ENCODE results near the gene EEF1G. TPM values are rescaled to one million over a fixed set of nuclear protein-coding genes. Genes with fewer than 3 reads are reported as not detected.
A peak's percentile ranks its signal among the peaks of the same experiment; 100 is the strongest.

EEF1G gene
- total and polyA plus RNA-seq, 9 of the 15 experiments (the other 6 are each of a cell fraction or from before 2014, with no cell fraction given): 985 to 2,349 (median 2,035) TPM

DNA sequence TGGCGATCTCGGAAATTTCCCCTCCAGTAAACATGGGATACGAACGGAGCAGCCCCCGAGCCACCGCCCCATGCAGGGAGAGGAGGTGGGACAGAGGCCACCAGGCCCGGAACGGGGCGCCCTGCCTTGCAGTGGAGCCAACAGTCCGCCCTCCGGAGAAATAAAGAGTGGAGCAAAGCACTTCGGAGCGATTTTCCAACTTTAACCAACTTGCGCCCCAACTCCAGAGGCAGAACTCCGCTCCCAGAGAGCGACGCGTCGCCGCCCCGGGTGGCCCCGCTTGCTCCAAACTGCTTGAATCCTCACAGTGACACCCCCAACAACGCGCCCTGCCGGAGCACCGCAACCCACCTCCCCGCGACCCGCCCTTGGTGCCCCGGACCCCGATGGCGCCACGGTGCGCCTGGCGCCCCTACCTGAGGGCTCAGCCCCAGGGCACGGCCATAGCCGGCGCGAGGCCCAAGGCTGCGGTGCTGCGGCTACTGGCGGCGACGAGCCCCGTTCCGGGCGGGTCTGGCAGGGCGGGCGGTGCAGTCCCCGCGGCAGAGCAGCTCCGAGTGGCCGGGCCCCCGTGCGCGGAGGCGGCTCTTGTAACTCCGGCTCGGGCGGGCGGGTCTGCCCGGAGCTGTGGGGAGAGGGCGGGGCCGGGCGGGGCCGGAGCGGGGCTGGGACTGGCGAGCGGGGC is 27.3 kb downstream of the EEF1G start, which contains the start of gene AHNAK (continued):
- TF ChIP-seq ZNF431 (CRISPR knock-in tag; IDR thresholded peaks at IDR 0.05) (no peak), CCNT2 (IDR thresholded peaks at IDR 0.05; ENCODE audit: borderline replicate concordance, extremely low read depth, insufficient read length, low read depth, low read length) (peak; percentile 47), ZBTB1 (CRISPR knock-in tag; IDR thresholded peaks at IDR 0.05; ENCODE audit: borderline replicate concordance, low read depth) (0 out of 2 replicates have a peak, but pooled peaks have one; percentile 39), SMAD4 (CRISPR knock-in tag; conservative IDR thresholded peaks at IDR 0.05) (no peak; the same call in 1 of the 2 replicates), ZNF263 (CRISPR knock-in tag; IDR thresholded peaks at IDR 0.05; ENCODE audit: borderline replicate concordance) (no peak; the same call in 1 of the 2 replicates), ZNF639 (CRISPR knock-in tag; conservative IDR thresholded peaks at IDR 0.05 in 1 of 2, IDR thresholded peaks at IDR 0.05 in 1 of 2) (0 out of 4 replicates have a peak, but pooled peaks of 1 of the 2 experiments have one; percentile 46), XRCC5 (IDR thresholded peaks at IDR 0.05; ENCODE audit: low read depth, low read length) (no peak), CHD2 (IDR thresholded peaks at IDR 0.05; ENCODE audit: low read depth, low read length) (no peak)

All from K562 (cell line).